ENCODE measurements around the gene DRC1.
A peak's percentile ranks its signal among the peaks of the same experiment; 100 is the strongest.

DRC1 gene

DNA sequence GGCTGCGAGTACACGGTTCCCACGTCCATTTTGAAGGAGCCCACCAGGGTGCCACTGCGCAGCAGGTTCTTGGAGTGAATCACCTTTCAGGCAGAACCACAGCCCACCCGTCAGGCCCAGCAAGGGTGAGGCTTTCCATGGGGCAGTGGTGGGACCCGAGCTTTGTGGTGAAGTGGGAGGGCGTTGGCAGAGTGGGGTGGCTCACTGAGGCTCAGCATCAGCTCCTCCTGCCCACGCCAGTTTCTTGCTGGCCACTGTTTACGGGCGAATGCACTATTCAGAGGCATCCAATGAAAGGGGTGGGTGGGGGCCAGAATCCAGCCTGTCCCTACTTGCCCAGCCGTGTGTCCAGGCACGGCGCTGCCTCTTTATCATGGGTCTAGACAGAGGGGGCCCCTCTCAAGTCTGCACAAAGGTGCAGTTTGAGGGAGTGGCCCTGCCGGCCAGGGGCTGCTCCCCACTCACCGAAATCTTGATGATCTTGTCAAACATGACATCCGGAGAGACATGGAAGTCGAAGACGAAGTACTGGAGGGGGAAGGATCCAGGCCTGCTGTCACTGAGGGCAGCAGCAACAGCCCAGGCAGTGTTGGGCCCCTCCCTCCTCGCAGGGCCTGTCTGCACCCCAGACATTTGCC lies 87.6 kb downstream of the DRC1 start:
- no peak for DNase-seq (ENCODE audit: low read depth in 2 of 3, low spot score in 2 of 3)

DNA sequence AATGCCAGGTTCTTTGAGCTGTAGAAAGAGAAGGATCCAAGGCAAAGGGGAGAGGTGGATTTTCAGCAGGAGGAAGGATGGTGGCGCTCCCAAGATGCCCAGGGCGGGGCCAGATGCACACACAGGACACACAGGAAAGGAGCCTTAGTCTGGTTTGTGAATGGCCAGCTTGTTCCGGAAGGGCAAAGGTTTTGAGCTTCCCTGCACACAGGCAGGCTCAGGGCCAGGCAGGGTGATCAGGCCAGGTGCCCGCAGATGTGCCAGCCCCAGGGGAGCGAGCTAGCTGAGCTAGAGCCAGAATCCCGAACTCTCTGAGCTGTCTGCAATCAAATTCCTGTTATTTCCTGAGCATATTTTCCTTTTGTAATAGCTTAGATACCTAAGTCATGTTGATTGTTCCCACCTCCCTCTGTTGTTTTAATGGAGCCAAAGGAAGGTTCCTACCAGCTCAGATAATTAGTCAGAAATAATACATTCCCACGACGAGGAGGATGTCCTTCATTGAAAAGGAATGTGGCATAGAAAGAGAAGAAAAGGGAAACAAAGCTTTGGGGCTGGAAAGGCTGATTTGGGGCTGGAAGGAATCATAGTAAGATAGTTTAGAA lies 89.9 kb downstream of the DRC1 start:
- DNase-seq (ENCODE audit: low read depth in 2 of 3, low spot score in 2 of 3) = no peak

DNA sequence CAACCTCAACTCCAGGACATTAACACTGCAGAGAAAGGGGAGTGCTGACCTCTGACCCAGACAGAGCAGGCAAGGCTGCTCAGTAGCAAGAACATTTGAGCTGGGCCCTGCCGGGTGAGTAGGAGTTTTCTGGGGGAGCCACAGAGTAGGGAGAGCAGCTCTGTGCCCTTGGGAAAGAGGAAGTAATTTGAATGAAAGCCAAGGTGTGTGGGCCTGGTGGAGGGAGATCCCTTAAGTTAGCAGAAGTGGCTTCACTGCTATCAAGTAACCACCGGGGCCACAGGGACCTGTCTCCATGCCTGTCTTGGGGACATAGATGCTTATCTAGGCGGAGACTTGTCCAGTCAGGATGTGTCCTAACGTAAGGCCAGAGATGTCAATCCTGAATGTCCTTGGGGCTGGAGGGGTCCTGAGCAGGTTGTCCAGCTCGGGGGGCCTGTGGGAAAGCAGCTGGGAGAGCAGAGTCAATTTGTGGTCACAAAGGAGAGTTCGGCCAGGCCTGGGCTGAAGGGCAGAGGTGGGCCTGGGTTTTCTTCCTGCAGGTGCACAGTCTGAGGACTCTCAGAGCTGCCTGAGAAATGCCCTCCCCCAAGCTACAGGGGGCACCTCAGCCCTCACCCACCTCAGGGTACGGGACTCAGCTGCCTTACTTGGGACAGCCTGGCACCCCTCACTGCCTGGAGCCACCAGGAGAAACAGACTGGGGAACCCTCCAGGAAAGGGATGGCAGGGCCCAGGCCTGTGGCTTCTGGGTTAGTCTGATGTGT lies 91.2 kb downstream of the DRC1 start:
- no peak for DNase-seq (ENCODE audit: low read depth in 2 of 3, low spot score in 2 of 3)

DNA sequence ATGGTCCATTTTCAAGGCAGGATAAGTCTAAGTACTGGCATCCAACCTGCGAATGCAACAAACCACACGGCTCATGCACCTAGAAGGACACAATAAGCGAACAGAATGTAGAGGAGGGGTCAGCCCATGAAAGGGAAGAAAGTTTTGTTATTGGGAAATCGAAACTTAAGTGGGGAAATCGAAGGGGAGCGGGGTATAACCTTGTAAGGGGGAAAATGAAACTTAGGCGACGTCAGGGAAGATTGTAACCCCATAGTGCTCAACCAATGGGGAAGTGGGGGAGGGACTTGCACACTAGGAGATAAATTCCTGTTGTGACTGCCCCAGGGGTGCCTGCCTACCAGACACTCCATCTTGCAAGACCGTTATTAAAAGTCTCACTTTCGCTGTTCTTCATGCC lies 91.8 kb downstream of the DRC1 start:
- DNase-seq (ENCODE audit: low read depth in 2 of 3, low spot score in 2 of 3) = no peak

DNA sequence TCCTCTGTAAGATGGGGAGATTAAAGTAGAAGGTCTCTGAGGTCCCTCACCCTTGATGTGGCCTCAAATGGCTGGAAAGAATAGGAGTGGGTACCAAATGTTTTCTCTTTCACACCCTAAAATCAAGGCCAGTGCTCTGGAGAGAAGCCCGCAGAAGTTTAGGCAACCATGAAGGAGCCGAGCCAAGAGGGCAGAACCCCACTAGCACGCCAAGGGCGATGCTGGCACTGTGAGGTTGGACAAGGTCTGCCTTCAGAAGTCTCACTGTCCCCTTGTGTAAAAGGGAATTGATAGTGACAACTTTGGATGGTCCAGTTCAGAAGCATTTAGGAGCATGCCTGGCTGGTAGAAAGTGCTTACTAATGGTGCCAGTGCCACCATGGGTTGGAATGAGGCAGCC lies 92.5 kb downstream of the DRC1 start:
- no peak for DNase-seq (ENCODE audit: low read depth in 2 of 3, low spot score in 2 of 3)

DNA sequence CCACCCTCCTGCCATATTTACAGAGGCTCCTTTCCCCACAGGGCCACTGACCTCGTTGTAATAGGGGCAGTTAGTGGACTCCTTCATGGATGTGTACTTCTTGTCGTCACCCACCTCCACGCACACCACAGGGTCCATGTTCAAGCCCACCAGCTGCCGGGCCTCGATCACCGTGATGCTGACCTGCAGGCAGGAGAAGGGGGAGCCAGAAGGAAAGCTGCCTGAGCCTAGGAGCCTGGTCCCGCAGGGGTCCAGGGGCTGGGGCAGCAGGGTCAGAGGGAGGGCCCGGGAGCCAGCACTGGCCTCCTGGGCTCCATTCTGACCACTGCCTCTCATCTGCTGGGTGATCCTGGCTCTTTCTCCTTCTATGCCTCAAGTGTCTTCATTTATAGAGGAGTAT lies 93.2 kb downstream of the DRC1 start:
- no peak for DNase-seq (ENCODE audit: low read depth in 2 of 3, low spot score in 2 of 3)

DNA sequence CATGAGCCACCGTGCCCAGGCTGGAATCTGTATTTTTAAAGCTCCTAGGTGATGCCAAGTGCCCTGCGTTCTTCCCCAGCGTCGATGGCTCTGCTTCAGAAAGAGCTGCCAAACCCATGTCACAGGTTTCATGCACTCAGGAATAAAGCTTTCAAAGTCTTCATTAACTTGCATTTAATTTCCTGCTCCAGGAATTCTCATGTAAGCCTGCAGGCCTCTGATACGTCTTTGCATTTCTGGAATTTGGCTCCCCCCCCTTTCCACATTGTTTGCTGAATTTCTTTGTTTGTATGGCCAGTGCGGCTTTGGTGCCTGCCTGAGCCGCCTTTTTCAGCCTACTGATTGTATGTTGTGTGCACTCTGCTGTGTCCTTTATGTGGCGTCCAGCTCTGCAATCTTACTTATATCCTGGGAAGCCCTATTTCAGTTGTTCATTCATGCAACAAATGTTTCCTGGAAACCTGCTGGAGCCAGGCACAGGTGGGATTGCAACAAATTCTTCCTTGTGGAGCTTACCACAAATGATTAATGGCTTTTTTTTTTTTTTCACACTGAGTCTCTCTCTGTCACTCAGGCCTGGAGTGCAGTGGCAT lies 94.1 kb downstream of the DRC1 start:
- no peak for DNase-seq (ENCODE audit: low read depth in 2 of 3, low spot score in 2 of 3)

DNA sequence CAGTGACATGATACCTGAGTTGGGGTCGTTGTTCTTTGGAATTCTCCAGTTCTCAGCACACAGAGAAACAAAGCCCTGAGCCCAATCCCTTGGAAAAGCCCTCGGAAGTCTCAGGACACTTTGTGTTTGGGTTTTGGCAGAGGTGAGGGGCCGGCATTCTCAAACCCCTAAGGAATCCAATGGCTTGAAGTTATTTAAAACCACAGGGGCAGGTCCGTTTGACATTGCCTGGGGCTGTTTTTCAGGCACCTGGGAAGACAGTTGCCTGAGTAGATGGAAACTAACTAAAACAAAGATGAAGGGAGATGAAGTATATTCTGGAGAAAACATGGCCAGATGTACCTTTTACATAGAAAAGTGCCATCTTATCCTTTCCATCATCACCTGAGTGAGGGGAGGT lies 98.7 kb downstream of the DRC1 start:
- no peak for DNase-seq (ENCODE audit: low read depth in 2 of 3, low spot score in 2 of 3)

DNA sequence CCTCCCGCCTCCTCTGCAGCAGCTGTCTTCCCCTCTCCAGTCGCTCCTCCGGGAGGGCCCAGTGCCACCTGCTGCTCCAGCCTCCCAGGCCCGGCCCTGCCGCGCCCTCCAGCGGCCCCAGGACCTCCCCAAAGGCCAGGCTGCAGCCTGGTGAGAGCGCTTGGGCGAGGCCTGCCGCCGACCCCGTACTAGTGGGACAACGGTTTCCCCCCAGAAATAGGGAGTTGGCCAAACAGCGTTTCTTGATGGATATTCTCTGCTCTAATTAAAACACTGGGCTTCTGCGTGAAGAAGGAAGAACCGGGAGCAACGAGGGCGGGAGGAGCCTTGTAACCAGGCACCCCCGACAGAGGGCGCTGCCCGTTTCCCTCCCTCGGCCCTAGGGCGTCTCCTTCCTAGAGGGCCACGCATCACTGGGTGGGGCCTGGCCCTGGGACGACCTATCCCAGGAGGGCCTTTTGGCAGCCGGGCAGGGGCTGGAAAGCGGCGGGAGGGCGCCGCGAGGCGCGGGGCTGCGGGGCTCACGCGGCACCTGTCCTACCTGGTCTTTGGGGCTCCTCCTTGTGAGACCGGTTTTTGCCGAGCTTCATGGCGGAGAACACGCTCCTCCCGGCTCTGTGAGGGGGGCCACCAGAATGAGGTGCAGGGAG lies 101.6 kb downstream of the DRC1 start:
- DNase-seq (ENCODE audit: low read depth in 2 of 3, low spot score in 2 of 3) = peak; percentile 62 to 77 (median 76)

DNA sequence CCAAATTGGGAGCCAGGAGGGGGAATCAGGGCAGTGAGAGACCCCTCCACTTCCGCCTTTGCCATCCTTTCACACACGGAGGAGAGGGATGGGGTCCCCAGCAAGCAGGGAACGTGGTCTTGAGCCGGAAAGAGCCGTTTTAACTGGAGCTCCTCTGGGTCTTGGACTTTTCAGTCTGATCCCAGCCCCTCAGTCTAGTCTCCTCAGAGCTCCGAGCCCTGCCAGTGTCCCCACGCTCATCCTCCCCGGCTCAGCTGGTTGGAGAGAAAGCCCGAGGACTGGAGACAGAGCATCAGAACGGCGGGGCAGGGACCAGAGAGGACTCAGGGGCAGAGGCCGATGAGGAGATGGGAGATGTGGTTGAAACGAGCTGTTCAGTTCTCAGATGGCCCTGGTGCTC lies 102.3 kb downstream of the DRC1 start:
- no peak for DNase-seq (ENCODE audit: low read depth in 2 of 3, low spot score in 2 of 3)

DNA sequence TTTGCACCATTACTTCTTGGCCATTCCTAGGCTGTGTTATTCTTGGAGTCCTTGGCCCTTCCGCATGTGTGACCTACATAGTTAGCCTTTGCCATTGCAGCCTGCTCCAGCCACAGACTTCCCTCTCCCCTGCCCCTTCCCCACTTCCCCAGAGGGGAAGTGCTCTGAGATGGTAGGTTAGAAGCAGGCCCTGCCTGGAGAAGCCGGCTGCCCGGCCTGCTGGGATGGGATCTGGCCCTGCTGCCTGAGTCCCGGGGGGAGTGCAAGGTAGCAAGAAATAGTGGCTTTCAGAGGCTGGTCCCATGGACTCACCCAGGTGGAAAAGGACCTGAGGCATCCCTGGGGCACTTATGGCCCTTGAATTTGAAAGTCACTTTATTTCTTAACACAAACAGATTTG lies 104.6 kb downstream of the DRC1 start:
- DNase-seq (ENCODE audit: low read depth in 2 of 3, low spot score in 2 of 3) = no peak
